Measurements from ENCODE around the gene MCCC1. TPM values are rescaled to one million over a fixed set of nuclear protein-coding genes. Genes with fewer than 3 reads are reported as not detected.

MCCC1 gene
- polyA plus RNA-seq, 1 donor (not counting 4 experiments of a cell fraction or from before 2014, with no cell fraction given) = 11.7 TPM

DNA sequence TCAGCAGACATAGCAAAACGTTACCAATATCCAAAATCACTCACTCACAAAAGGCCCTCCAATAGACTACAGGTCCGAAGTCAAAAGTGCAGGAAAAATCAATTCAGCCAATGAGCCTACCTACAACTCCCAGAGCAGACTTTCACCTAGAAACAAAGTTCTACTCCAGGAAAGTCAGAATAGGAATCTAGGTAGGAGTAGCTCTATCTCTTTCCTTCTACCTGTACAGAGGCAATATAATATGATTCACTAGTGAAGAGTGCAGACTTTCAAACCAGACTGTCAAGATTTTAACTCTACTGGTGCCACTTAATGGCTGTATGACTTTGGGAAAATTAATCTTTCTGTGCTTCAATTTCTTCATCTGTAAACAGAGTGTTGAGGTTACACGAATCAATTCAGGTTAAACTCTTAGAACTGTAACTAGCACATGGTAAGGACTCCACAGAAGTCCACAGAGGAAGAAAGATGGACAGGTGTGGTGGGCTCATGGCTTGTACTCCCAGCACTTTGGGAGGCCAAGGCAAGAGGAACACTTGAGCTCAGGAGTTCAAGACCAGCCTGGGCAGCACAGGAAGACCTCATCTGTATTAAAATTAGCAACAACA is 128.4 kb downstream of the MCCC1 start:
- no peak for FAIRE-seq
- H3K27ac ChIP-seq (ENCODE audit: control insufficient read depth, insufficient read depth, low read length) = no peak overlapping the region

DNA sequence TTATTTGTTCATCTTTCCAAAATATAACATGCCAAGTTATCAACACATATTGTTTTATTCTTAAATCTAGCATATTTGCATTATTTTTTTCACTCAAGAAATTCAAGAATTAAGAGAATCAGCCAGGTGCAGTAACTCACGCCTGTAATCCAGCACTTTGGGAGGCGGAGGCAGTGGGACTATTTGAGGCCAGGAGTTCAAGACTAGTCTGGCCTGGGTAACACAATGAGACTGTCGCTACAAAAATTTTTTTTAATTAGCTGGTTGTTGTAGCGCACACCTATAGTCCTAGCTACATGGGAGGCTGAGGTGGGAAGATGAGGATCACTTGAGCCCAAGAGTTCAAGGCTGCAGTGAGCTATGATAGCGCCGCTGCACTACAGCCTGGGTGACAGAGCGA is 129.4 kb downstream of the MCCC1 start:
- Histone ChIP-seq H4K20me1 (ENCODE audit: control insufficient read depth, extremely low read depth, insufficient read depth, low read length) (peaks cover 3% of the 10 kb centered on the region), H3K27ac (ENCODE audit: control insufficient read depth, insufficient read depth, low read length) (peak overlapping the region; percentile 55), H3K27me3 (ENCODE audit: control insufficient read depth, extremely low read depth, insufficient read depth, low read length) (no peaks in the 10 kb centered on the region), H3K79me2 (ENCODE audit: control insufficient read depth, insufficient read depth, low read length) (peaks cover 72% of the 10 kb centered on the region), H3K9ac (ENCODE audit: control insufficient read depth, extremely low read depth, insufficient read depth, low read length) (no peak overlapping the region), H3K9me1 (ENCODE audit: control insufficient read depth, extremely low read depth, insufficient read depth, low read length) (peaks cover 2% of the 10 kb centered on the region), H3K36me3 (ENCODE audit: control insufficient read depth in 2 of 2, extremely low read depth in 1 of 2, insufficient read depth in 2 of 2, low read length in 2 of 2) (no peaks in the 10 kb centered on the region), H3K4me2 (ENCODE audit: control insufficient read depth, extremely low read depth, insufficient read depth, low read depth, low read length) (no peak overlapping the region), H2AFZ (ENCODE audit: control insufficient read depth, low read length) (no peak overlapping the region), H3K4me3 (ENCODE audit: control insufficient read depth in 2 of 3, extremely low read depth in 1 of 3, insufficient read depth in 2 of 3, low read depth in 1 of 3, low read length in 3 of 3) (no peak overlapping the region), H3K4me1 (ENCODE audit: control insufficient read depth, extremely low read depth, insufficient read depth, low read length) (peaks cover 12% of the 10 kb centered on the region), H3K9me3 (ENCODE audit: control insufficient read depth, low read depth, low read length) (no peaks in the 10 kb centered on the region)
- FAIRE-seq = no peak
- no peak for TF ChIP-seq EZH2 (IDR thresholded peaks at IDR 0.05; ENCODE audit: low read length)
- TF ChIP-seq, protein P1, sequence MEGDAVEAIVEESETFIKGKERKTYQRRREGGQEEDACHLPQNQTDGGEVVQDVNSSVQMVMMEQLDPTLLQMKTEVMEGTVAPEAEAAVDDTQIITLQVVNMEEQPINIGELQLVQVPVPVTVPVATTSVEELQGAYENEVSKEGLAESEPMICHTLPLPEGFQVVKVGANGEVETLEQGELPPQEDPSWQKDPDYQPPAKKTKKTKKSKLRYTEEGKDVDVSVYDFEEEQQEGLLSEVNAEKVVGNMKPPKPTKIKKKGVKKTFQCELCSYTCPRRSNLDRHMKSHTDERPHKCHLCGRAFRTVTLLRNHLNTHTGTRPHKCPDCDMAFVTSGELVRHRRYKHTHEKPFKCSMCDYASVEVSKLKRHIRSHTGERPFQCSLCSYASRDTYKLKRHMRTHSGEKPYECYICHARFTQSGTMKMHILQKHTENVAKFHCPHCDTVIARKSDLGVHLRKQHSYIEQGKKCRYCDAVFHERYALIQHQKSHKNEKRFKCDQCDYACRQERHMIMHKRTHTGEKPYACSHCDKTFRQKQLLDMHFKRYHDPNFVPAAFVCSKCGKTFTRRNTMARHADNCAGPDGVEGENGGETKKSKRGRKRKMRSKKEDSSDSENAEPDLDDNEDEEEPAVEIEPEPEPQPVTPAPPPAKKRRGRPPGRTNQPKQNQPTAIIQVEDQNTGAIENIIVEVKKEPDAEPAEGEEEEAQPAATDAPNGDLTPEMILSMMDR (optimal IDR thresholded peaks at IDR 0.05 in 1 of 3, IDR thresholded peaks at IDR 0.05 in 1 of 3, conservative IDR thresholded peaks at IDR 0.05 in 1 of 3; ENCODE audit: extremely low read depth in 1 of 3, insufficient read depth in 2 of 3, low read length in 3 of 3) = no peak
- DNase-seq (ENCODE audit: low read depth, low spot score) = no peak
- dilution Hi-C loops (cut with MboI; ENCODE audit: extremely low pct_ligation_motif_present, low sequenced_read_pairs) = no loop called here

More for the DNA sequence above, 128.4 kb downstream of the MCCC1 start:
- dilution Hi-C loops (cut with MboI; ENCODE audit: extremely low pct_ligation_motif_present, low sequenced_read_pairs) = no loop called here
- no peak for TF ChIP-seq EZH2 (IDR thresholded peaks at IDR 0.05; ENCODE audit: low read length)
- TF ChIP-seq, protein P1 (optimal IDR thresholded peaks at IDR 0.05 in 1 of 3, IDR thresholded peaks at IDR 0.05 in 1 of 3, conservative IDR thresholded peaks at IDR 0.05 in 1 of 3; ENCODE audit: extremely low read depth in 1 of 3, insufficient read depth in 2 of 3, low read length in 3 of 3) = no peak
- H3K9me1 ChIP-seq (ENCODE audit: control insufficient read depth, extremely low read depth, insufficient read depth, low read length) = peaks cover 2% of the 10 kb centered on the region
- no peak overlapping the region for H2AFZ ChIP-seq (ENCODE audit: control insufficient read depth, low read length)
- H3K79me2 ChIP-seq (ENCODE audit: control insufficient read depth, insufficient read depth, low read length) = peaks cover 76% of the 10 kb centered on the region
- no peak overlapping the region for H3K4me2 ChIP-seq (ENCODE audit: control insufficient read depth, extremely low read depth, insufficient read depth, low read depth, low read length)
- H4K20me1 ChIP-seq (ENCODE audit: control insufficient read depth, extremely low read depth, insufficient read depth, low read length) = peaks cover 4% of the 10 kb centered on the region
- H3K4me3 ChIP-seq (ENCODE audit: control insufficient read depth in 2 of 3, extremely low read depth in 1 of 3, insufficient read depth in 2 of 3, low read depth in 1 of 3, low read length in 3 of 3) = no peak overlapping the region
- DNase-seq (ENCODE audit: low read depth, low spot score) = no peak
- H3K27me3 ChIP-seq (ENCODE audit: control insufficient read depth, extremely low read depth, insufficient read depth, low read length) = no peaks in the 10 kb centered on the region
- H3K36me3 ChIP-seq (ENCODE audit: control insufficient read depth in 2 of 2, extremely low read depth in 1 of 2, insufficient read depth in 2 of 2, low read length in 2 of 2) = no peaks in the 10 kb centered on the region
- H3K9ac ChIP-seq (ENCODE audit: control insufficient read depth, extremely low read depth, insufficient read depth, low read length) = no peak overlapping the region
- no peaks in the 10 kb centered on the region for H3K9me3 ChIP-seq (ENCODE audit: control insufficient read depth, low read depth, low read length)
- H3K4me1 ChIP-seq (ENCODE audit: control insufficient read depth, extremely low read depth, insufficient read depth, low read length) = peaks cover 12% of the 10 kb centered on the region
